Head of caudate nucleus (tissue), 42 donors: Measurements from ENCODE around the gene CPLANE1.
A peak's percentile ranks its signal among the peaks of the same experiment; 100 is the strongest.
"Not testable (repeated sequence)": the region's sequence is repeated elsewhere in the genome, so short reads cannot be mapped to it uniquely, and the experiment has no call there.

Experiments
- DNase-seq, 42 donors: peaks; one replicate each; pipeline versions ENCODE4 v3.0.0 to v3.0.0-alpha.2; 2020 to 2021; ENCODE audit warnings: mixed read lengths in 7 of 42
- intact Hi-C: fragments of 100-400 bp; cut with DNase I; formaldehyde crosslinking; loops from one replicate; pipeline ENCODE4 v1.15.0; 2022

The CPLANE1 gene

GRCh38 chr5:37086026-37086425 is 163.2 kb downstream of the CPLANE1 start:
- DNase-seq: not testable (repeated sequence)

GRCh38 chr5:37082977-37083376 is 166.2 kb downstream of the CPLANE1 start:
- intact Hi-C loops, DNase-seq: not testable (repeated sequence)

More at GRCh38 chr5:37086026-37086425, 163.2 kb downstream of the CPLANE1 start:
- intact Hi-C loops: not testable (repeated sequence)

DNA sequence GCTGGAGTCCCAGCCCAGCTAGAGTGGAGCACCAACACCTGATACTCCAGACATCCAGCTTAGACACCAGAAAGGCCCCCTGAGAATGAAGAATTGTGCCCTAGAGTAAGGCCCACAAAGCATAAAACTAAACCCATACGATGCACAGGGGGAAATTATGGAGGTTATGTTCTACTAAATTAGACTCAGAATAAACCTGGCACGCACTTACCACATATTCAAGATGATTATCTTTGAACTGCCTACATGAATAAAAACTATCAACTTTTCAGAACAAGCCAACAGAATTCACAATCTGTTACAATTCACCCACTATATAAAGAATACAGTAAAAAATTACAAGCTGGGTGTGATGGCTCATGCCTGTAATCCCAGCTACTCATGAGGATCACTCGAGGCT is 168.5 kb downstream of the CPLANE1 start:
- DNase-seq: no peak
- intact Hi-C loops: no loop called here

DNA sequence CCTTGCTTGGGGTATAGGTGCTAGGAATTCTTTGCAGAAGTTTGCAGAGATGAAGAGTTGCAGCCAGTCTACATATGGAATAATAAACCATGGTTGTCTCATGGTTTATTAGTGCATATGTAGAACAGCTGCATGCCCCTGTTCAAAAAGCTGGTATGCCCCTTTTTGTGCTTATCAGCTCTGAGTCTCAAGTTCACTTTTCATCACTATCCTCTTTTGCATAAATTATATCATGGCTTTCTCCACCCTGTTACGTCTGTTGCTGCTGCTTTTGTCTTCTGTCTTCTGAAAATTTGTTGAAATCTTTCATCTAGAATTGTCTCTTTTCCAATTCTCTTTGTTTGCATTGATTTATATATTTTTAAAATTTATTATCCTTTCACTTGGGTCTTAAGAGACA is 172.0 kb downstream of the CPLANE1 start:
- no peak for DNase-seq
- intact Hi-C loops: no loop called here

DNA sequence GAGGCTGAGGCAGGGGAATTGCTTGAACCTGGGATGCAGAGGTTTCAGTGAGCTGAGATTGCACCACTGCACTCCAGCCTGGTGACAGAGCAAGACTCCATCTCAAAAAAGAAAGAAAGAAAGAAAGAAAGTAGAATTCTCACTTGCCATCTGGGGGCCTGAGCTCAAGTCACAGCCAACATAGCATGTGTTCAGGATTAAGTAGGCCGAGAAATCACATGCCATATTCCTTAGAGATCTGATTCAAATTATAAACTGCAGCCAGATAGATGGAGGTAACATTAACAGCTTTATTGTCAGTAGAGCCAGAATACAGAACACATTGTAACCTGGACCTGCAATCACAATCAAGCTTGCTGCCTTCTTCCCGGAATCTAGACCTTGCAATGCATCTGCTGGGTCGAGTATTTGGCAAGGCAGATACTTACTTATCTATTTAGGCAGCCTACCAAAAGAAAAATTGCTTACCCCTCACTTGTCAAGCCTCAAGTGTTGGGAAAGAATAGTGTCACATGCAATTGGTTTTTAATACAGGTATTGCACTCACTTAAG is 173.7 kb downstream of the CPLANE1 start:
- no peak for DNase-seq
- intact Hi-C loops: no loop called here

DNA sequence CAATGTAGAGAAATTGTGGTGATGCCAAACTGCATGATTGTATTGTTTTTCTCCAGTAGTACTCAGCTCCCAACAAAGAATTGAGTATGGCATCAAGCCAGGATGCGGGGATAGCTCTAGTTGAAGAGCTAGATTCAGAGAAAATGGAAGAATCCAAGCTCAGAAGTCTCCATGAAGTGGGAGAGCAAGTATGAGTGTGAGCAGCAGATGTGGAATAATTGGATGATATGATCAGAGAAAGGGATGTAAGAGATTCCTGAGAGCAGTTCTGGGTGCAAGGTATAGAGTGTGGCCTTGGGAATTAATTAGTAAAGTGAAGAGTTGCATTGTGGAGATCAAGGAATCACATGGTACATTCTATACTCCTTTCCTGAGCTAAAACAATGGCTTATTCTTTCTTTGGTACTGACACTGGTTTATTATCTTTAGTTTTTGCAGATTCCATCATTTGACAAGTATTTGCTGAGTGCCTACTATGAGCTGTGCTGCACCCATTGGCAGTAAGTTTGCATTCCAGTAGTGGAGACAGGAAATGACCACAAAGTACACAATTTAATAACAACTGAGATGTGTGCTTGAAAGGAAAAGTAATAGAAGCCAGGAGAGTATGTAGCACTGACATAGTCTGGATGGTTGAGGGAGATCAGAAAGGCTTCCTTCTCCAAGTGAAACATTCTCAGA is 177.1 kb downstream of the CPLANE1 start:
- intact Hi-C loops: no loop called here
- DNase-seq: peak in 30 of 42 donors; percentile 15 to 86 (median 52)

DNA sequence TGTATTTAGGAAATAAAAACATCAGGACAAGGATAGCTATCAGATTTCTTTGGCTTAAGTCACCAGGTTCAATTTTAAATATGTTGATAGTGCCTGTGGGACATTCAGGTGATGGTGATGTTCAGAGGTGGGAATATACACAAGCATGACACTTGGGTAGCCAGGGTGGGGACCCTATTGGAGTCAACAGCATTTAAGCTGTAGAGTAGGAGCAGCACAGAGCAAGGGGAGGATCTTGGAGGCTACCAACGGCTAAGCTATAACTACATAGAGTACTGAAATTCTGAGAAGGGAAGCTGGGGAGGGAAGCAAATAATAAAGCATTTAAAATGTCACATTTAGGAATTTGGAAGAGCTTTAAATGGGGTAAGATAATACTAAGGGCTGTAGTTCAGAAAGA is 177.7 kb downstream of the CPLANE1 start:
- intact Hi-C loops: no loop called here
- DNase-seq: peak in 1 of 42 donors; percentile 17

- intact Hi-C loops: no loop called here
- no peak for DNase-seq
Observed at GRCh38 chr5:37064442-37064841, 184.7 kb downstream of the CPLANE1 start.

GRCh38 chr5:37063739-37064138 is 185.4 kb downstream of the CPLANE1 start:
- peak in 24 of 42 donors; percentile 10 to 81 (median 44) for DNase-seq
- intact Hi-C loops: no loop called here

GRCh38 chr5:37060030-37060429 is 189.1 kb downstream of the CPLANE1 start:
- intact Hi-C loops: no loop called here

GRCh38 chr5:37056762-37057161 is 192.4 kb downstream of the CPLANE1 start:
- intact Hi-C loops: no loop called here

More at GRCh38 chr5:37060030-37060429, 189.1 kb downstream of the CPLANE1 start:
- no peak for DNase-seq

More at GRCh38 chr5:37056762-37057161, 192.4 kb downstream of the CPLANE1 start:
- no peak for DNase-seq
